ENCODE data around the gene TAS1R2. TPM values are rescaled to one million over a fixed set of nuclear protein-coding genes. Genes with fewer than 3 reads are reported as not detected.

TAS1R2 gene
- total RNA-seq, 2 donors from 2014 or later, result not detected

- Histone ChIP-seq H3K27me3 (replicated peaks; ENCODE audit: insufficient read depth) (no peaks in the 10 kb centered on the region), H3K9me3 (no peaks in the 10 kb centered on the region), H3K36me3 (no peaks in the 10 kb centered on the region), H3K27ac (peak overlapping the region; percentile 66 to 67), H3K4me3 (peak overlapping the region; percentile 4), H3K4me1 (ENCODE audit: control insufficient read depth in 1 of 2, low read depth in 2 of 2) (peaks cover 5 to 25% of the 10 kb centered on the region in 2 donors)
- no peak for DNase-seq (ENCODE audit: low spot score)
- no peak for TF ChIP-seq CTCF (IDR thresholded peaks at IDR 0.05)
- ATAC-seq (ENCODE audit: insufficient number of reproducible peaks, low FRiP score, low read depth), result peak; percentile 46
Observed at GRCh38 chr1:18890706-18891425, 31.4 kb upstream of the TAS1R2 start.

GRCh38 chr1:18886003-18886335 lies 26.5 kb upstream of the TAS1R2 start:
- Histone ChIP-seq H3K27me3 (replicated peaks; ENCODE audit: insufficient read depth) (no peaks in the 10 kb centered on the region), H3K9me3 (no peaks in the 10 kb centered on the region), H3K4me3 (no peak overlapping the region), H3K27ac (no peak overlapping the region), H3K36me3 (no peaks in the 10 kb centered on the region), H3K4me1 (ENCODE audit: control insufficient read depth in 1 of 2, low read depth in 2 of 2) (peaks cover 2 to 14% of the 10 kb centered on the region in 2 donors)
- TF ChIP-seq CTCF (IDR thresholded peaks at IDR 0.05), result no peak
- ATAC-seq (ENCODE audit: insufficient number of reproducible peaks, low FRiP score, low read depth) (no peak), DNase-seq (ENCODE audit: low spot score) (no peak)

GRCh38 chr1:18885311-18886002 lies 26.0 kb upstream of the TAS1R2 start:
- Histone ChIP-seq H3K4me1 (ENCODE audit: control insufficient read depth in 1 of 2, low read depth in 2 of 2) (peaks cover 0 to 9% of the 10 kb centered on the region in 2 donors), H3K27me3 (replicated peaks; ENCODE audit: insufficient read depth) (no peaks in the 10 kb centered on the region), H3K4me3 (no peak overlapping the region), H3K9me3 (no peaks in the 10 kb centered on the region), H3K27ac (no peak overlapping the region), H3K36me3 (no peaks in the 10 kb centered on the region)
- no peak for ATAC-seq (ENCODE audit: insufficient number of reproducible peaks, low FRiP score, low read depth)
- no peak for DNase-seq (ENCODE audit: low spot score)
- no peak for TF ChIP-seq CTCF (IDR thresholded peaks at IDR 0.05)

GRCh38 chr1:18884727-18885126 lies 25.3 kb upstream of the TAS1R2 start:
- DNase-seq (ENCODE audit: low spot score), result no peak
- H3K4me1 ChIP-seq (ENCODE audit: control insufficient read depth in 1 of 2, low read depth in 2 of 2), result peaks cover 0 to 1% of the 10 kb centered on the region in 2 donors
- no peak overlapping the region for H3K4me3 ChIP-seq
- no peak overlapping the region for H3K27ac ChIP-seq
- no peaks in the 10 kb centered on the region for H3K9me3 ChIP-seq
- H3K27me3 ChIP-seq (replicated peaks; ENCODE audit: insufficient read depth), result no peaks in the 10 kb centered on the region
- TF ChIP-seq CTCF (IDR thresholded peaks at IDR 0.05), result no peak
- no peaks in the 10 kb centered on the region for H3K36me3 ChIP-seq
- ATAC-seq (ENCODE audit: insufficient number of reproducible peaks, low FRiP score, low read depth), result no peak

- Histone ChIP-seq H3K27me3 (replicated peaks; ENCODE audit: insufficient read depth) (no peaks in the 10 kb centered on the region), H3K36me3 (no peaks in the 10 kb centered on the region), H3K27ac (no peak overlapping the region), H3K4me1 (ENCODE audit: control insufficient read depth in 1 of 2, low read depth in 2 of 2) (no peaks in the 10 kb centered on the region), H3K4me3 (no peak overlapping the region), H3K9me3 (no peaks in the 10 kb centered on the region)
- no peak for ATAC-seq (ENCODE audit: insufficient number of reproducible peaks, low FRiP score, low read depth)
- no peak for DNase-seq (ENCODE audit: low spot score)
- TF ChIP-seq CTCF (IDR thresholded peaks at IDR 0.05), result no peak
Observed at GRCh38 chr1:18884419-18884717, 24.9 kb upstream of the TAS1R2 start.

All from thoracic aorta (tissue), 2 donors.